Dedifferentiated amniotic fluid mesenchymal stem cell (primary cell): ENCODE measurements around the gene CDK11A.
A peak's percentile ranks its signal among the peaks of the same experiment; 100 is the strongest.
"Not testable (repeated sequence)": the region's sequence is repeated elsewhere in the genome, so short reads cannot be mapped to it uniquely, and the experiment has no call there.

ENCODE experiments used
- DNase-seq: peaks from one replicate; pipeline ENCODE4 v3.0.0-alpha.2; 2016; ENCODE audit errors: extremely low spot score

Gene CDK11A

DNA sequence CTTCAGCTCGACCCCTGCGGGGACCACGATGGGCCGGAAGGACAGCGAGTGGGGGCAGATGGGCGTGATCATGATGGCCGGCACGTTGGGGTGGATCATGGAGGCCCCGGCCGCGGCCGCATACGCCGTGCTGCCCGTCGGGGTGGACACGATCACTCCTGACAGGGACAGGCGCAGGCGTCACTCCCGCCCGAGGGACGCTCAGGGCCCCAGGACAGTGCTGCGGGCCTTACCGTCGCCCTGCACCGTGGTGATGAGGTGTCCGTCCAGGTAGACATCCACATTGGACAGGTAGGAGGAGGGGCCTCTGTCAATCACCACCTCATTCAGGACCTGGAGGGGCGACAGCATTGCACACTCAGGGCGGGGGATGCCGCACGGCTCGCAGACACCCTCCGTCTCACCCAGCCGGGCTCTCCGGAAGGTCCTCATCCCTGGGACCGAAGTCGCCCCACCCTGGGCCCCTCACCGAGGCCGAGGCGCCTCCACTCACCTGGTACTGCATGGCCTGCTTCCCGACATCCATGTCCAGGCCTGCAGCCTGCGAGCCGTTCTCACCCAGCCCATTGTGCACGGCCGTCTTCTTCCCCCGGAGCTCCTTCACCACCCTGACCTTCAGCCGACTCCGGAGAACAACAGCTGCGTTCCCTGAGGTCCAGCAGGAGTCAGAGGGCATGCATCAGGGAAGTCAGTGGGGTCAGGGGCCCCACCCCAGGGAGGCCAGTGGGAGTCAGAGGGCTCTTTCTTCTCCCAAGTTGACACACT is 30.1 kb upstream of the CDK11A start:
- no peak for DNase-seq

DNA sequence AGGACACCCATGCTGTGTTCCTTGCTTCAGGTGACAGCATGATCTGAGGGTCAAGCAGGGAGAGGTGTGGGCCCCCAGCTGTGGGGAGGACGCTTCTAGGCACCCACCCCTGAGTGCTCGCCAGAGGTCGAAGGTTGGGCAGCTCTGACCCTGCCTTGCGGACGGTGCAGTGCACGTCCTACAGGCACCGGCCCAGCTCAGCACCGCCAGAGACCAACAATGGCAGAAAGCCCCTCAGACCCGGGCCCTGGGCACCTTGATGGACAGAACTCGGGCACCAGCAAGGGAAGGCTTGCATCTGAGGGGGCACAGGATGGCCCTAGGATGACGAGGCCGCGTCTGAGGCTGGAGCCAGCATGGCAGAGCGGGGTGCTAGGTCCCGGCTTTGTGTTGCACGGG is 29.4 kb upstream of the CDK11A start:
- no peak for DNase-seq

DNA sequence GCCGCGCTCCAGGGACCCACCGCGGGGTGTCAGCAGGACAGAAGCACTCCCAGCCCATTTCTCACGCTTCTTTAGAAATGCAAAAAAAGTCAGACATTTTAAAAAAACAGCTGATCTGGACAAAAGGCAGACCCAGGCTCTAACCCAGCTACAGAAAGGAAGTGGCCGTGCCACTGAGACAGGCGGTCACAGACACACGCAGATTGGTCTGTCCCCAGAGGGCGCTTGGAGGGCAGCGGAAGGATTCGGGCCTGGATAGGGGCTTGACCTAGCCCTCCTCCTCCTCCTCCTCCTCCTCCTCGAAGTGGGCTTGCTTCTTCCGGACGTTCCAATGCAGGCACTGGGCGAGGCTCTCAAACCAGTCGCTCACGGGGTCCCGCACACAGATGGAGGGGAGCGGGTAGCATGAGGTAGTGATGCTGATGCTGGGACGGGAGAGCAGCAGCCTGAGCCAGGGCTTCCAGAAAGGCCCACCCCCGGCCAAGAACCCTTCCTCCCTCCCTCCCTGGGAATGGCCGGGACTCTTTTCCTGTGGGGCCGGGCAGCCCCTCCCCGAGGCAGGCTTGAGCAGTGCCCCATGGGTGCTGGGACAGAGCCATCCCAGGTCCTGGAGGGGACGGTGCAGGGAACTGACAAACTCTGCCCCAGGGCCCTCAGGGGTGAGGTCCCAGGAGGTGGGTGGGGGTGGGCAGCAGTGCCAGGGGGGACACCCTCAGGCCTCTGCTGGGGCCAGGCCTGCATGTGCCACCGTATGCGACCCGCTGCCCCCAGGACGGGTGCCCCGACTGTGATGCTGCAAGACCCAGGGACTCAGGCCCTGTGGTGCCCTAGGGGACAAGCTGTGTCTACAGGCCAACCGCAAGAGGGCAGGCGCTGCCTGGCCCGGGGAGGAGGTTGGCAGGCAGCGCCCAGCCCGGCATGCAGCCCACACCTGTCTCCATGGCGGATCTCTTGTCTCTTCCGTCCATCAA is 28.8 kb upstream of the CDK11A start:
- no peak for DNase-seq

DNA sequence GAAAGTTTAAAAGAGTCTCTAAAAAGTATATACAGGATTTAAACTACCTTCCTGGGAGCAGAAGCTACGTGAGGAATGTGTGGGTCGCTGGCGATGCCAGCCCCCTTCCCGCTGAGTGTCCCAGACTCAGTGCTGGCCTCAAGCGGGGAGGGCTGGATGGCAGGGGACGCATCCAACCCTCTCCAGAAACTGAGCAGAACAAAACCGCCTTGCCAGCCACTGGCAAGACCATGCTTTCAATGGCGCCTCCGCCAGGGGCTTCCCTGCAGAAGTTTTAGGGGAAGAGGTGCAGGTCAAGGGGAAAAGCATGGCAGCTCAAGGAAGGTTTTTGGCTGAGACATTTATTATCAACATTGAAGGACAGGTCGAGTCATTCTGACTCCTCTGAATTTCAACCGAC is 28.0 kb upstream of the CDK11A start:
- no peak for DNase-seq

DNA sequence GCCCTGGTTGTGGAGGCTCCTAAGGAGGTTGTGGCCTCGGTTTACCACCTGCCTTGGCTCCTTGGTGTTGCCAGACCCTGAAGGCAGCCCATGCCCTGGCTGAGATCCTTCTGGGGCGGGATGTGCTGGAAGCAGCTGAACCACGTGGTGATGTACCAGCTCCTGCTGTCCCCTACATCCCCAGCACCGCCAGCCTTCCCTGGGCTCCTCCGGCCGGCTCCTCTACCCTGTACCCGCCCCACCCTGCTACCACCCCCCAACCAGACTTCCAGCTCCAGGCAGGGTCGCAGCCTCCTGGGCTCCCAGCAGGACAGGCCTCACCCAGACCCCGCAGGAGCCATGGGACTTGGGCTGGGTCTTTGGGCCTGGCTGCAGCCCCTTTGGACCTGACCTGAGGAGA is 25.8 kb upstream of the CDK11A start:
- DNase-seq = not testable (repeated sequence)

DNA sequence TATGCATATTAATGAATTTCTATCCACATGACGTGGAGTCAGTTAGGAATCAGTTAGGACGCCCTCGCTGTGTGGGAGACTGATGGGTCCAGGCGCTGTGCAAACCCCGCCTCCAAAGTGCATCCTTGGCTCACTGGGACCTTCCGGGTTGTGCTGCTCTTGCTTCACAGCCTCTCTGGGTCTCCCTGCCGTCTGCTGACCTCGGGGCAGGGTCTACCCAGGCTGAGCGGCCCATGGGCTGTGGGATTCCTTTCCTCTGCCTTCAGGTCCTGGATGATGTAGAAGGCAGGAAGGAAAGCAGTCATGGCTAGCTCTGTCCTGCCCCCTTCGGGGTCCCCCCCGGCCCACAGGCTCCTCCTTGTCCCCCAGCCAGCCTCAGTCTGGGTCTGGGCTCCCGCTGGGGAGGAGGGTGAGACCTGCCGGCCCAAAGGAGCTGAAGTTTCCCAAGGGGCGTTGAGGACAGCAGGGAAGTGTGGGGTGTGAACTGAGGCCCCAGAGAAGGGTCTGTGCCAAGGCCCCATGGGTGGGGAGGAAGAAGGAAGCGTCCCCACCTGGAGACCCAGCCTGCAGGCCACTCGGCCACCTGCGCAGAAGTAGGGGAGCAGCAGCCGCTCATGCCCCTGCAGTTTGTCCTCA is 24.6 kb upstream of the CDK11A start:
- DNase-seq = no peak

DNA sequence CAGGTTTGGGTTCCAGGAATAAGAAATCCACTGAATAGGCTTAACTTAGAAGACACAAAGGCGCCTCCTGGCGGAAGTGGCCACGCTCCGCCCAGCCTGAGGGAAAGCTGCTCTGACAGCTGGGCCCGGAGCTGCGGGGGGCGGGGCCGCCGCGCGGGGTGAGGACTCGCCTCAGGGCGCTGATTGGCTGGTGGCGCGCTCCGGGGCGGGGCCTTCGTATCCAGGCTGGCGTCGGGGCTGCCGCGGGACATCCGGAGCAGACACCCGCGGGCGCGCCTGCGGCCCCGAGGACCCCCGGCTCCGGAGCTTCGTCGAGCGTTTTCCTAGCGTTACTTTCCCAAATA is 22.4 kb upstream of the CDK11A start:
- DNase-seq = not testable (repeated sequence)

DNA sequence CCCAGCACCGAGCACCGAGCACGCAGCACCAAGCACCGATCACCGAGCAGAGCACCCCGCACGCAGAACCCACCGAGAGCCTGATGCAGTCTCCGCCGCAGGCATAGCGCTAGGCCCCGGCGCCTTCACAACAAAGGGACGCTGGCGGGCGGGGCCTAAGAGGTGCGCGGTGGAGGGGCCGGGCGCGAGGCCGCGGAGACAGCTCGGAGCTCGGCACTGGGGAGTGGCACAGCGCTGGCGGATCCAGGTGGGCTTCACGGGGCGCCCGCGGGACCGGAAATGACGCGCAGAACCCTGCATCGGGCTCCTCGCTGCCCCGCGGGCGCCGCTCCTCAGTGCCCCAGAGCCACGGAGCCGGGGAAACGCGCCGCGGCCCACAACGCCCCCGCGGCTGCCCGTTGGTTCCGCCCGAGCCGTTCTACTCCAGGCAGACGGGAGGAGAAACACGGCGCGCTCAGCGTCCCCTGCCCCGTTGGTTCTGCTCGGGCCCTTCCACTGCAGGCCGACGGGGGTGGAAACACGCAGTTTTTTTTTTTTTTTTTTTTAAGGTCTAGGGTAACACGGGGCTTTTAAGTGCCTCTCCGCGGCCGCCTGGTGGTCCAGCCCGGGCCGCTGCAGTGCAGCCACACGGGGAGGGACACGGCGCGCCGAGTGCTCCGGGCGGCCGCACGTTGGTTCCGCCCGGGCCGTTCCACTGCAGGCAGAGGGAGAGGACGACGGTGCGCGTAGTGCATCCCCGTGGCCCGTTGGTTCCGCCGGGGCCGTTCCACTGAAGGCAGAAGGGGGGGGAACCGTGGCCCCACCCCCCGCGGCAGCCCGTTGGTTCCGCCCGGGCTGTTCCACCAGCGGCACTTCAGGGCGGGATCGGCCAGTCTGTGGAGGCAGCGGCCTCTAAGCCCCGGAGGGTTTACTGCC is 21.8 kb upstream of the CDK11A start:
- not testable (repeated sequence) for DNase-seq

DNA sequence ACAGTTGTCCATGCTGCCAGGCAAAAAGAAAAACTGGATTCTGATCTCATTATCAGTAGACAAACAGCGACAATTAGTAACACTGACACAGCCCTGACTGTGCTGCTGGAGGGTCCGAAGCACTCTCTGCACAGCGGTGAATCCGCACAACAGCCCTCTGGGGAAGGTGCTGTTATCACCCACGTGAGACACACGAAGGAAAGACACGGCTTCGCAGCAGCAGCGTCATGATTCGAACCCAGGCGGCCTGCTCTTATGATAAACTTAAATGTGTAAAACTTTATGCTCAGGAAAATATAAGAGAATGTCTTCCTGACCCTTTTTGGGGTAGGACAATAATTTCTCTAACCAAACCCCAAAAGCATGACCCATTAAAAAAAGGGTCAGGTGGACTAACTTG is 18.4 kb upstream of the CDK11A start:
- not testable (repeated sequence) for DNase-seq

DNA sequence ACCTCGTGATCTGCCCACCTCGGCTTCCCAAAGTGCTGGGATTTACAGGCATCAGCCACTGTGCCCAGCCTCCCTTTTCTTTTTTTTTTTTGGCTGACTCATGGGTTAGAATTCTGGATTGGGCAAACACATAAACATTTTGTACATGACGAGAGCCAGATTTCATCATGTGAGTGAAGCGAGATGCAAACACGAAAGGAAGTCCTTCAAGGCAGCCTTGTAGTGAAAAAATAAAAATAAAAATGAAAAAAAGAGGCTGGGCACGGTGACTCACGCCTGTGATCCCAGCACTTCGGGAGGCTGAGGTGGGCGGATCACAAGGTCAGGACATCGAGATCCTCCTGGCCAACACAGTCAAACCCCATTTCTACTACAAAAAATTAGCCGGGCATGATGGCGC is 16.9 kb upstream of the CDK11A start:
- peak; percentile 98 for DNase-seq

DNA sequence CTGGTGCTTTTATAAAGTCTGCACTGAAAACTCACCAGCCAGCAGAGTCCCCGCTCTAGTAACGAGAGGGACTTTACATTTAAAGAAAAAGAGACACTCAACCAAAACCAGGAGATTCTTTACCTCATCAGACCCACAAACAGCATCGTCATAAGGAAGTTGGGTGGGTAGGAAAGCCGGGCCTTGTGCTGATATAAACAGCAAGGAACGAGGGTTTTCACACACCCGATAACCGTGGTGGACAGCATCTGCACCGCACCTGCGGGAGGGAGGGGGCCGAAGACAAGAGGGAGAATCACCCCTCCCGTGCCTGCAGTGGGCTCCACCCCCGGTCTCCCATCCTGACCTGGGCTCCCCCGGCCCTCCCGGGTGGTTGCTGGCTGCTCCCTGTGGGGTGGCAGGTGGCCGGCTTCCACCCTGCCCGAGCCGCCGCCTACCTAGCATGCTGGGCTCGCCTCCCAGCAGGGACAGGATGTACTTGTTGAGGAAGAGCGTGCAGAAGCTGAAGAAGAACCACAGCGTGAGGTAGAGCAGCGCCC is 14.7 kb upstream of the CDK11A start:
- DNase-seq = not testable (repeated sequence)

DNA sequence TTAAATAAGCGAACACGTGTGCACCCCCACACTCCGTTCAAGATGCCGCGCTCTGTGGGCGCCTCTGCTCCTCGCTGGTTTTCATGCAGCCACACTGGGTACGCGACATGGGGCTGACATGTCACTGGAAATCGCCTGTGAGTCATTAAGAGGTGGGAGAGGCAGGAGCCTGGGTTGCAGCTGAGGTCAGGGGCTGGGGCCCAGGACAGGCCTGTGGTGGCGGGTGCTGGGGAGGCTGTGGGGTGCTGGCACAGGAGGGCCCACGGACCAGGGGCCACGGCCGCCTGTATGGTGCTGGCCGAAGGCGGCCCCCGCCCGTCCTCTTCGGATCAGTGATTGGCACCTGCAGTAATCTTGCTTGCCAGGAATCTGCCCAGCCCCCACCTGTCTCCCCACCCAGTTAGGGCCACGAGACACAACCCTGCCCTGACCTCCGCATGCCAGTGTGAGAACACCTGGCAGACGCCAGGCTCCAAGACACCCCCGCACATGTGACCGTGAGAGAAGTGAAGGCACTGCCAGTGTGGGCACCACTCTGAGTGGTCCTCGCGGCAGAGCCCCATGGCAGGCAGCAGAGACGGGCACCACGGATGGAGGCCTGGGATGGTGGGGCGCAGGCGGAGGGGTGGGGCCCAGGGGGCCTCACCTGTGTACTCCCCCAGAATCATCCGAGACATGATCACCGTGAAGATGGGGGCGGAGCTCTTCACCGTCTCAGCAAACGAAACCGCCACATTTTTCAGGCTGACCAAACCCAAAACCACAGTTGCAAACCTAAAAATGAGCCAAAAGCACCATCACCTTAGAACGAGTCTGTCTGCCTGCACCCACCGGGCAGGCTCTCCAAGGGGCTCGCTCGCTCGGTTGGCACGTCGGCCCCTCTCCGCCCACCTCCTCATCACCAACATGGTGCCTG is 13.8 kb upstream of the CDK11A start:
- not testable (repeated sequence) for DNase-seq

DNA sequence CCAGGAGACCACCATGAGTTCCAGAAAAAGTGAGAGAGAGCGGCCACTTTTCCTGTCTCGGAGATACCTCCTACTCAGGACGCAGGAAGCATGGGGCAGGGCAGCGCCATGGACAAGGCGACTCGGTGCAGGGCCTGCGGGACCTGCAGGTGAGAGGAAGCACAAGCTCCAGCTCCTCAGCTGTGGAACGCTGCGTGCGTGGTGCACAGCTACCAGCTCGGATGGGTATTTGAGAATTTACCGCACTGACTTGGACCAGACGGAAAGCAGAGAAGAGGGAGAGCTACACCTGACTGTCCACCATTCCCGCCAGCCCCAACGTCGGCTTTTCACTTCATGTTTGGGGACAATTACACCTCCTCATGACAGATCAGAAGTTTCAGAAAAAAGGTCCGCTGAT is 8.2 kb upstream of the CDK11A start:
- no peak for DNase-seq

DNA sequence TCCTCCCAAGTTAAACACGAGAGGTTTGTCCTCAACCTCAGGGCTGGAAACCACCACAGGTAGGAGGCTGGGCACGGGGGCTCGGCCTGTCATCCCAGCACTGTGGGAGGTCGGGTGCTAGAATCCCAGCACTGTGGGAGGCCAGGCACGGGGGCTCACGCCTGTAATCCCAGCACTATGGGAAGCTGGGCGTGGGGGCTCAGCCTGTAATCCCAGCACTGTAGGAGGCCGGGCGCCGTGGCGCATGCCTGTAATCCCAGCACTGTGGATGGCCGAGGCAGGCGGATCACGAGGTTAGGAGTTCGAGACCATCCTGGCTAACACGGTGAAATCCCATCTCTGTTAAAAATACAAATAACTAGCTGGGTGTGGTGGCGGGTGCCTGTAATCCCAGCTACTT is 6.7 kb upstream of the CDK11A start:
- no peak for DNase-seq

DNA sequence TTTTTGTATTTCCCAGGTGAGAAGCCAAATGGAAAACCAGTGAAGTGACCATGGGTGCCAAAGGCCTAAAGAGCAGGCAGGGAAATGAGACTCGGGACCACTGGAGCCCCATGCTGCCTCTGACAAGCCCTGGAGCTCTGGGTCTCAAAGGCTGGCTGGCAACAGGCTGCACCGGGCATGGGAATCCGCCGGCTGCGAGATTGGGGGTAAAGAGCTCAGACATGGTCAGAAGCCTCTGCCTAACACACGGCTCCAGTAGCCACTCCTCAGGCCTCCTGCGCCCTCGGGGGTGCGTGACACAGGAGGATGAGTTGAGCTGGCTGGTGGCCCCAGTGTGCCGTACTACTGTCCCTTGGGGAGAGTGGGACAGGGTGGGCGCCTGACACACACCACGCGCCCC is 6.1 kb upstream of the CDK11A start:
- DNase-seq = not testable (repeated sequence)

DNA sequence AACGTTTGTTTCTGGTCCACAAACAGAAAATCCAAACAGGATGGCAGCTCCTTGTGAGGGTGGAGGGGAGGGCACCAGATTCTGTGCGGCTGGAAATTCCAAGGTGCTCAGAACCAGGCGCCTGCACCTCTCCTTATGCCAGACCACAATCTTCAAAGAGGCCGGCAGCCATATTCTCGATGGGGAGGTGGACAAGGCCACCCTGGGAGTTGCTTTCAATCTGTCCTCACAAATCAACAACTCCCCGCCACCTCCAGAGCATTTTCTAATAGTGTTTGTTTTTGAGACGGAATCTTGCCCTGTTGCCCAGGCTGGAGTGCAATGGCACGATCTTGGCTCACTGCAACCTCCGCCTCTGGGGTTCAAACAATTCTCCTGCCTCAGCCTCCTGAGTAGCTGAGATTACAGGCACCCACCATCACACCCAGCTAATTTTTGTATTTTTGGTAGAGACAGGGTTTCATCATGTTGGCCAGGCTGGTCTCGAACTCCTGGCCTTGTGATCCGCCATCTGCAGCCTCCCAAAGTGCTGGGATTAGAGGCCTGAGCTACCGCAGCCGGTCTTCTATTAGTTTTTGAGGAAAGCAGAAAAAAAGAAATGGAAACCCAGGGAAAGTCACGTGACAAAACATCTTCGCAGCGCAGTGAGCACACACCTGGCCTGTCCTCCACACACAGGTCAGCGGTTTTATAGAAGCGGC is 5.1 kb upstream of the CDK11A start:
- DNase-seq = not testable (repeated sequence)

DNA sequence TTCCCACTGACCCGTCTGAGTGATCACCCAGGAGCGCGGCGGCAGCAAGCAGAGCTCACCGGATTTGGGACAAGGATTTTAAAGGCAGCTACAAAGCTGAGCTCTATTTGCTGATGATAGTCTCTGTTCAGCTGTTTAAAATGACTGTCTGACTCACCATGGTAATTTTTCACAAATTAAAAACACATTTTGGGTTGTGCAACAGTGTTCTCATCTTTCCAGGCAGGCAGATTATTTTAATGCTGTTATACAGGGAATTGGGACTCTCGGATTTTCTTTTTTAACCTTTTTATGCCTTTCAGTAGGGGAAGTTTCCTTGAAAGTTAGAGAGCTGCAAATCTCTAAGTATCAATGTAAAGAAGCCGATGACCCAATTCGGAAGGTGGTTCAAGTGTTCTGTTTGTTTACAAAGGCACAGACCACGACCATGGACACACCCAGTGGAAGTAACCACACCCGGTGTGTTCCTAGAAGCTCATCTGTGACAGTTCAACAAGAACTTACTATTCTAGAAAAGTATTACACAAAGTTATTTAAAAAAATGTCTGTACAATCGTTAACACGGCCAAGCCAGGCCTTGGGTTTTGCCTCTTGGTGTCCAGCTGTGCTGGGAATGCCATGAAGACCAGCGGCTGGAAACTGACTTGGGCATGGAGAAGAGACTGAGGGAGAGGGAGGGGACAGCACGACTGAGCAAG is 4.3 kb upstream of the CDK11A start:
- peak; percentile 64 for DNase-seq

DNA sequence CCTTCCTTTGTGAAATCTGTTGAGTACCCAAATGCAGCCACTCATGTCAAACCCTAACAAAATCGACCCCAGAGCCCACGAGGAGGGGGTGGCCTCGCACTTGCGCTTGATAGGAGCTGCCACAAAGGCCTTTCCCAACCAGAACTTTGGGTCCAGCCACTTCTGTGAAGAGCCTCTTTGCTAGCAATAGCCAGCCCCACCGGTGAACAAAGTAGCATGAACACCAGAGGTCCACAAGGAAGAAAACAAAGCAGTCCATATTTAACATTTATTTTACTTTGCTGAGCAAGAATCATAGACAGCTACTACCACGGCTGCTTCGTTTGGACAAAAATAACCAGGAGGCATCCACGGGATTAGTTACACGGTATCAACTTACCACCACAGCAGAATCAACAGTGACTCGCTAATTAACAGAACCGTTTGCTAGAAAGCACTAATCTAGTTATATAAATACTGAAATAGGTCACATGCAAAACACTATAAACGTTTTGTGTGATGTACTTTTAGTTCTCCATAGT is 3.0 kb upstream of the CDK11A start:
- not testable (repeated sequence) for DNase-seq

DNA sequence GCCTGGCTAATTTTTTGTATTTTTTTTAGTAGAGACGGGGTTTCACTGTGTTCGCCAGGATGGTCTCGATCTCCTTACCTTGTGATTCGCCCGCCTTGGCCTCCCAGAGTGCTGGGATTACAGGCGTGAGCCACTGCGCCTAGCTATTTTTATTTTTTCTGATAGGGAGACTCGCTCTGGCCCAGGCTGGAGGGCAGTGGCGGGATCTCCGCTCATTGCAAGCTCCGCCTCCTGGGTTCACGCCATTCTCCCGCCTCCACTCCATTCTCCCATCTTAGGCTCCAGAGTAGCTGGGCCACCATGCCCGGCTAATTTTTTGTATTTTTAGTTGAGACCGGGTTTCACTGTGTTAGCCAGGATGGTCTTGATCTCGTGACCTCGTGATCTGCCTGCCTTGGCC is 1.9 kb upstream of the CDK11A start:
- not testable (repeated sequence) for DNase-seq
